Activated T-helper 2 cell treated with anti-CD3 and anti-CD28 coated beads, Interferon-gamma antibody, Interleukin-2, Interleukin-4, amounts not matched to agents 10 μg/mL and 5 μg/mL and 100 μg/mL, durations not matched to agents 14 hours and 24 hours and 36 hours (primary cell): ENCODE measurements around the gene DCAF6. TPM values are rescaled to one million over a fixed set of nuclear protein-coding genes. Genes with fewer than 3 reads are reported as not detected.

Experiments used
- DNase-seq: peaks from one replicate; pipeline ENCODE4 v3.0.0; 2021; ENCODE audit warnings: low spot score
- H3K27ac Mint-ChIP-seq: one replicate; pipeline ENCODE4 v1.8.0; 2021; ENCODE audit warnings: mixed read lengths
- H3K27me3 Mint-ChIP-seq: one replicate; pipeline ENCODE4 v1.8.0; 2021; ENCODE audit warnings: low read depth, mixed read lengths
- H3K36me3 Mint-ChIP-seq: one replicate; pipeline ENCODE4 v1.8.0; 2021; ENCODE audit warnings: low read depth, mixed read lengths
- H3K4me1 Mint-ChIP-seq: one replicate; pipeline ENCODE4 v1.8.0; 2021; ENCODE audit warnings: low read depth, mixed read lengths
- H3K4me3 Mint-ChIP-seq: one replicate; pipeline ENCODE4 v1.8.0; 2021; ENCODE audit warnings: low read depth, mild to moderate bottlenecking, moderate library complexity, mixed read lengths
- H3K9me3 Mint-ChIP-seq: one replicate; pipeline ENCODE4 v1.8.0; 2021; ENCODE audit warnings: mixed read lengths
- intact Hi-C: fragments of 100-400 bp; cut with micrococcal nuclease; formaldehyde crosslinking; loops from one replicate; pipeline ENCODE4 v1.15.1; 2023
- total RNA-seq: library from RNA; stranded (reverse); gene quantifications from 2 replicates; pipeline ENCODE4 v1.2.3, GENCODE V29; 2022

Gene DCAF6
- total RNA-seq, 1 donor from 2014 or later: 33.1 TPM

DNA sequence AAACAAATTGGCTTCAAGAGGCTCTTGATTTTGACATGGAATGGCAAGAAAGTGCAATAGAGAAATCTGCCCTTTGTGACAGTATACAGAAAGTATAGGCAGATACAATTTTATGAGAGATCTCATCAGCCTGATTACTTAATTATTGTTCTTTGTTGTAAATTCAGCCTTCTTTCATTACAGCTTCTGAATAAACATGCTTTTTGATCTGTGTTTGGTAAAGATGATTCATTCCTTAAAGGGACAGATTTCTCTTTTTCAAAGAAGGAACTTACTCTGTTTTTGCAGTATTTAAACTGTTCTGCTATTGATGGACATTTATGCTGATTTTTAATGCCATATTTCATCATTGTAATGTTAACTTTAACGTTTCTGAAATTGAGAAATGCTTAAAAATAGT is 14.1 kb downstream of the DCAF6 start:
- intact Hi-C loops: no loop called here
- Mint-ChIP-seq H3K36me3 (peaks cover 56% of the 10 kb centered on the region), H3K27ac (no peak overlapping the region), H3K4me1 (peaks cover 29% of the 10 kb centered on the region), H3K27me3 (no peaks in the 10 kb centered on the region), H3K4me3 (no peak overlapping the region), H3K9me3 (no peaks in the 10 kb centered on the region)
- DNase-seq: no peak

DNA sequence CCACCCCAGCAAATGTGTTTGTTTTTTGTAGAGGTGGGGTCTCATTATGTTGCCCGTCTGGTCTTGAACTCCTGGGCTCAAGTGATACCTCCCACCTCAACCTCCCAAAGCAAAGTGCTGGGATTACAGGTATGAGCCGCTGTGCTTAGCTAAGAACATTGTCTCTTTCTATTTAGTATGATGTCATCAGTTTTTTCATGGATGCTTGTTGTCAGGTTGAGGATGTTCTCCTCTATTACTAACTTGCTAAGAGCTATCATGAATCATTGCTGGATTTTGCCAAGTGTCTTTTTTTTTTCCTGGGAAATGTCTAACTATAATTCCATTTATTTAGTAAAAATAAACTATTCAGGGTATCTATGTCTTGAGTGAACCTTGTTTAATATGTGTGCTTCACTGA is 19.4 kb downstream of the DCAF6 start:
- H3K4me1 Mint-ChIP-seq: peaks cover 17% of the 10 kb centered on the region

DNA sequence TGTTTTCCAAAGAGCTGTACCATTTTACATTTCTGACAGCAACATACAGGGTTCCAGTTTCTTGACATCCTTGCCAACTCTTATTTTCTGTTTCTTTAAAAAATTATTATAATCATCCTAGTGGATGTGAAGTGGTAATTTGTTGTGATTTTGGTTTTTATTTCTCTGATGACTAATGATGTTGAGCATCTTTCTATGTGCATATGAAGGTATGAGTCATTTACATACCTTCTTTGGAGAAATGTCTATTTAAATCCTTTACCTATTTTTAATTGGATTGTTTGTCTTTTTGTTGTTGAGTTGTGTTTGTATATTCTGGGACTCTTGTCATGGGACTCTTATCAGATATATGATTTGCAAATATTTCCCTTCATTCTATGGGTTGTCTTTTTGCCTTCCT is 21.2 kb downstream of the DCAF6 start:
- Mint-ChIP-seq H3K4me1 (peaks cover 15% of the 10 kb centered on the region), H3K4me3 (no peak overlapping the region), H3K27ac (no peak overlapping the region), H3K9me3 (no peaks in the 10 kb centered on the region), H3K36me3 (peaks cover 42% of the 10 kb centered on the region), H3K27me3 (no peaks in the 10 kb centered on the region)
- DNase-seq: no peak
- intact Hi-C loops: no loop called here

More for the DNA sequence above, 19.4 kb downstream of the DCAF6 start:
- H3K4me3 Mint-ChIP-seq: no peak overlapping the region
- intact Hi-C loops: no loop called here
- no peaks in the 10 kb centered on the region for H3K27me3 Mint-ChIP-seq
- no peak overlapping the region for H3K27ac Mint-ChIP-seq
- H3K36me3 Mint-ChIP-seq: peaks cover 52% of the 10 kb centered on the region
- DNase-seq: no peak
- no peaks in the 10 kb centered on the region for H3K9me3 Mint-ChIP-seq

DNA sequence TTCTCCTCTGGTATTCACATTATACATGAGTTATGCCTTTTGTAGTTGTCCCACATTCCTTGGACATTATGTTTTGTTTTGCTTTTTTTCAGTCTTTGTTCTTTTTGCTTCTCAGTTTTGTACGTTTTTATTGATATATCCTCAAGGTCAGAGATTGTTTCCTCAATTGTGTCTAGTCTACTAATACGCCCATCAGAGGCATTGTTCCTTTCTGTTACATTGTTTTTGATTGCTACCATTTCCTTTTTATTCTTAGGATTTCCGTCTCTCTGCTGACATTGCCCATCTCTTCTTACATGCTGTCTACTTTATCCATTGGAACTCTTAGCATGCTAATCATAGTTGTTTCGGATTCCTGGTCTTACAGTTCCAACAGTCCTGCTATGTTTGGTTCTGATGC is 28.2 kb downstream of the DCAF6 start:
- DNase-seq: no peak
- no peak overlapping the region for H3K4me3 Mint-ChIP-seq
- peaks cover 6% of the 10 kb centered on the region for H3K4me1 Mint-ChIP-seq
- no peaks in the 10 kb centered on the region for H3K9me3 Mint-ChIP-seq
- no peak overlapping the region for H3K27ac Mint-ChIP-seq
- peaks cover 23% of the 10 kb centered on the region for H3K36me3 Mint-ChIP-seq
- H3K27me3 Mint-ChIP-seq: no peaks in the 10 kb centered on the region
- intact Hi-C loops: no loop called here

DNA sequence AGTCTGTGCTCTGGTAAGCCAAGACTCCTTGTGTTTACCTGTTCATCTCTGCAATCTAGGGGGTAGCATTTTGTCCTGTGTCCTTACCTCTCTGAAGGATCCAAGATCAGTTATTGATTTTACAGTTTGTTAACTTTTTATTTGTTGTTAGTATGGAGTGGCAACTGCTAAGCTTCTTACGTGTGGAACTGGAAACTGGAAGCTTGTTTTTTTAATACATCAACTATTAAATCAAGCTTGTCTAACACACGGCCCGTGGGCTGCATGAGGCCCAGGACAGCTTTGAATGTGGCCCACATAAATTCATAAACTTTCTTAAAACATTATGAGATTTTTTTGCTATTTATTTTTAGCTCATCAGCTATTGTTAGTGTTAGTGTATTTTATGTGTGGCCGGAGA is 29.6 kb downstream of the DCAF6 start:
- Mint-ChIP-seq H3K36me3 (peaks cover 23% of the 10 kb centered on the region), H3K4me3 (no peak overlapping the region), H3K27me3 (no peaks in the 10 kb centered on the region), H3K9me3 (no peaks in the 10 kb centered on the region), H3K4me1 (peaks cover 6% of the 10 kb centered on the region), H3K27ac (no peak overlapping the region)
- DNase-seq: no peak
- intact Hi-C loops: no loop called here

DNA sequence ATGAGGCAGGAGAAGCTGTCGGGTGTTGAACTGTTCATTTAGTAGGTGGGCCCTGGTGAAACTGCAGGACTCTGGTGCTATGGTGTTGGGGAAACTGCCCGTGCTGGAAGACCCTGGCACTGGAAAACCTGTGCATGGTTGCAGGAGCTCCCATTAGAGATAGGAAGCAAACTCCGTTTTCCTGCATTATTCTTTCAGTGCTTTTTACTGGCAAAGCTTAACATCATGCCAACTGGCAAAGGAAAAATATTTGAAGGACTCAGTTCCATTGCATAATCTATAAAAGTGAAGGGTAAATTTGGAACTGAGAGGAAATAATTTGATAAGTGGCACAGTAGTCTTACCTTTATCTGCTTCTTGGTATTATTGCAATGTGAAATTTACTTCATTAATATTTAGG is 32.1 kb downstream of the DCAF6 start:
- intact Hi-C loops: no loop called here
- no peak overlapping the region for H3K4me3 Mint-ChIP-seq
- no peak for DNase-seq
- H3K27me3 Mint-ChIP-seq: no peaks in the 10 kb centered on the region
- no peak overlapping the region for H3K27ac Mint-ChIP-seq
- H3K9me3 Mint-ChIP-seq: no peaks in the 10 kb centered on the region
- H3K36me3 Mint-ChIP-seq: peaks cover 23% of the 10 kb centered on the region
- H3K4me1 Mint-ChIP-seq: peaks cover 4% of the 10 kb centered on the region

DNA sequence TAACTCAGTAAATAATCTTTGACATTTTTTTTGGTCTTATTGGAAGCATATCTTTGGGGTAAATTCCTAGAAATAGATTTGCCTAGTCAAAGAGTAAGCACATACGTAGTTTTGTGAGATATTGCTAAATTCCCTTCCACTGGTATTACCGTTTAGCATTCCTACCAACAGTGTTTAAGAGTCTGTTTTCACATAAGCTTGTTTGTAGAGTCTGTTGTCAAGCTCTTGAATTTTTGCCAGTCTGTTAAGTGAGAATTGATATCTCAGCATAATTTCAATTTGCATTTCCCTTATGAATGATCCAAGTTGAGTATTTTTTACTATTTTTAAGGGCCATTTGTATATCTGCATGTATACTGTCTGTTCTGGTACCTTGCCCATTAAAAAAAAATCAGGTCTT is 37.3 kb downstream of the DCAF6 start:
- H3K27me3 Mint-ChIP-seq: no peaks in the 10 kb centered on the region
- peaks cover 43% of the 10 kb centered on the region for H3K36me3 Mint-ChIP-seq
- no peak overlapping the region for H3K4me3 Mint-ChIP-seq
- intact Hi-C loops: no loop called here
- no peak overlapping the region for H3K27ac Mint-ChIP-seq
- H3K4me1 Mint-ChIP-seq: peaks cover 2% of the 10 kb centered on the region
- no peak for DNase-seq
- peaks cover 9% of the 10 kb centered on the region for H3K9me3 Mint-ChIP-seq

DNA sequence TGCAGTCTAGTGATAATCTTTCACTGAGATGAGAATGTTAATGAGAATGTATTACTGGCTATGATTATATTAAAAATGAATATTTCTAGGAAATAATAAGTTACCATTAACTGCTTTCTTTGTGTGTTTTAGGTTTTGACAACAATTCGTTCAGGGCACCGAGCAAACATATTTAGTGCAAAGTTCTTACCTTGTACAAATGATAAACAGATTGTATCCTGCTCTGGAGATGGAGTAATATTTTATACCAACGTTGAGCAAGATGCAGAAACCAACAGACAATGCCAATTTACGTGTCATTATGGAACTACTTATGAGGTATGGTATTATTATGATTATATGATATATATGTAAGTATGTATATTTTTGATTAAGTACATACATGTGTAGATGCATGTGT is 38.2 kb downstream of the DCAF6 start:
- peaks cover 50% of the 10 kb centered on the region for H3K36me3 Mint-ChIP-seq
- DNase-seq: no peak
- no peak overlapping the region for H3K27ac Mint-ChIP-seq
- peaks cover 2% of the 10 kb centered on the region for H3K4me1 Mint-ChIP-seq
- intact Hi-C loops: no loop called here
- H3K27me3 Mint-ChIP-seq: no peaks in the 10 kb centered on the region
- peaks cover 9% of the 10 kb centered on the region for H3K9me3 Mint-ChIP-seq
- no peak overlapping the region for H3K4me3 Mint-ChIP-seq

DNA sequence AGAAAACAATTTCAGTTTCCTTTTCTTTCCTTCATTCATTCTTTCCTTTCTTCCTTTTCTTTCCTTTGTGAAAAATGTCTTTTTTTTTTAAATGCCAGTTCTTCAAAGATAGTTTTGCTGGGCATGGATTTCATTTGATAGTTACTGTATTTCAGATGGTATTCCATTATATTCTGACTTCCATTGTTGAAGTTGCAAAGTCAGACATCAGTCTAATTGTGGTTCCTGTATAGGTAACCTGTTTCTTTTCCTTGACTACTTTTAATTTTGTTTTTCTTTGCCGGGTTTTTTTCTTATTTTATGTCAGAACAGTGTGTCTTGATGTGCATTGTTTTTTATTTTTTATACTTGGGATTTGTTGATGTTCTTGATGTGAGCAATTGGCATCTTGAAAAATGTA is 40.8 kb downstream of the DCAF6 start:
- Mint-ChIP-seq H3K27ac (no peak overlapping the region), H3K4me3 (no peak overlapping the region), H3K36me3 (peaks cover 60% of the 10 kb centered on the region), H3K27me3 (no peaks in the 10 kb centered on the region), H3K9me3 (peaks cover 9% of the 10 kb centered on the region), H3K4me1 (peaks cover 5% of the 10 kb centered on the region)
- DNase-seq: no peak
- intact Hi-C loops: no loop called here

DNA sequence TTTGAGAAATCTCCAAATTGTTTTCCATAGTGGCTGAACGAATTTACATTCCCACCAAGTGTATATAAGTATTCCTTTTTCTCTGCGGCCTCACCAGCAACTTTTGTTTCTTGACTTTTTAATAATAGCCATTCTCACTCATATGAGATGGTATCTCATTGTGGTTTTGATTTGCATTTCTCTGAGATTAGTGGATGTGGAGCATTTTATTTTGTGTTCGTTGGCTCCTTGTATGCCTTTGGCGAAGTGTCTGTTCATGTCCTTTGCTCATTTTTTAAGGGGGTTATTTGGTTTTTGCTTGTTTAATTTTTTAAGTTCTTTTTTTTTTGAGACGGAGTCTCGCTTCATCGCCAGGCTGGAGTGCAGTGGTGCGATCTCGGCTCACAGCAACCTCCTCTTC is 45.5 kb downstream of the DCAF6 start:
- Mint-ChIP-seq H3K27me3 (no peaks in the 10 kb centered on the region), H3K4me1 (peaks cover 12% of the 10 kb centered on the region), H3K9me3 (peaks cover 9% of the 10 kb centered on the region), H3K4me3 (no peak overlapping the region), H3K27ac (no peak overlapping the region), H3K36me3 (peaks cover 56% of the 10 kb centered on the region)
- no peak for DNase-seq
- intact Hi-C loops: loop anchor here (10.0 kb wide), 1 partner anchor 47 kb away; the partner anchor contains the start of genes DCAF6 and MPC2

DNA sequence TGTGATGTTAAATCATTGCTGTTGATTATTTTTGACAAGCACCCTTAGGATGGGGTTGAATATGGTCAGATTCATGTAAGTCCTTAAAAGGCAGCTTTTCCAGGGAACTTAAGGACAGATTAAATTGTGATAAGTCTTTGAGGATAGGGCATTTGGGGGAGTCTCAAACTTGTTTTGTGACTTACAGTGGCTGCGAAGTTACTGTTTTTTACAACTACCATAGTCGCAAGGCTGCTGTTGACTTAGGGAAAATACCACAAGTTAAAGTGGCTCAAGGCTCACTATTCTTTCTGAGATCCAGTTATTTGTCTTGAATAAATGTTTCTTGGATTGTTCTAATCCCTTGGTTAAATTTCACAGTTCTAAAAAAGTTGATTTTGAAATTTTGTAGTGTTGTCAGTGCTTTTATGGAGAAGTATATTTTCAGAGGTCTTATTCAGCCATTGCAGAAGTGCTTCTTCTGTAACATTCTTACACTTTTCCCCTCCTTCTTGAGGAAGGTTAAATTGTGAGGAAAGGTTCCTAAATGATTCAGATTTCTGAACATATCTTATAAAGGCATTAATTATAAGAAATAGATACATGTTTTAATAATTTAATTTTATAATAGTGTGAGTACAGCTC is 47.4 kb downstream of the DCAF6 start:
- intact Hi-C loops: loop anchor here (10.0 kb wide), 1 partner anchor 49 kb away; the partner anchor contains the start of genes DCAF6 and MPC2
- no peak for DNase-seq
- no peaks in the 10 kb centered on the region for H3K9me3 Mint-ChIP-seq
- no peak overlapping the region for H3K4me3 Mint-ChIP-seq
- H3K27me3 Mint-ChIP-seq: no peaks in the 10 kb centered on the region
- peaks cover 13% of the 10 kb centered on the region for H3K4me1 Mint-ChIP-seq
- H3K36me3 Mint-ChIP-seq: peaks cover 42% of the 10 kb centered on the region
- H3K27ac Mint-ChIP-seq: no peak overlapping the region

DNA sequence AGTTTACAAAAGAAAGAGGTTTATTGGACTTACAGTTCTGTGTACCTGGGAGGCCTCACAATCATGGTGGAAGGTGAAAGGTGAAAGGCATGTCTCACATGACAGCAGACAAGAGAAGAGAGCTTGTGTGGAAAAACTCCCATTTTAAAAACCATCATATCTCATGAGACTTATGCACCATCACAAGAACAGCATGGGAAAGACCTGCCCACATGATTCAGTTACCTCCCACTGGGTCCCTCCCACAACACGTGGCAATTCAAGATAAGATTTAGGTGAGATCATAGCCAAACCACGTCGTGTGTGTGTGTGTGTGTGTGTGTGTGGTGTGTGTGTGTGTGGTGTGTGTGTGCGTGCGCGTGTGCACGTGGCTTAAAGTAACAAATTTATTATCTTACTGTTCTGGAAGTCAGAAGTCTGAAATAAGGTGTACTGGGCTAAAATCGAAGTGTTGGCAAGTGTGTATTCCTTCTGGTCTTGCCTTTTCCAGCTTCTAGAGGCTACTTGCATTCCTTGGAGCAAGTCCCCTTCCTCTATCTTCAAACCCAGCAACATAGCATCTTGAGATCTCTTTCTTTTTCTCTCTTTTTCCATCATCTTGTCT is 48.5 kb downstream of the DCAF6 start:
- Mint-ChIP-seq H3K4me3 (no peak overlapping the region), H3K4me1 (peaks cover 13% of the 10 kb centered on the region), H3K9me3 (no peaks in the 10 kb centered on the region)

DNA sequence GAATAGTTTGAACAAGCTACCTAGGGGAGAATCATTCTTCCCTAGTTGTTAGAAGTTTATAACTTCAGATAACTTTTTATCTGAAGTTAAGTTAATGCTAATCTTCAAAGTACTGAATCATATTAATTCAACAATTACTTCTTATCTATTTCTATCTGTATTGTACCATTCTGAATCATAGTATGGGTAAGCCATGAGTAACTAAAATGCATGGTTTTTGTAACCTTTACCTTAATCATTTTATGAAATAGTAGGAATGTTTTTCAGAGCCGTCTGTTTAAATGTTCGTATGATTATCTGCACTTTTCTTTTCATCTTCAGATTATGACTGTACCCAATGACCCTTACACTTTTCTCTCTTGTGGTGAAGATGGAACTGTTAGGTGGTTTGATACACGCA is 50.7 kb downstream of the DCAF6 start:
- Mint-ChIP-seq H3K27ac (no peak overlapping the region), H3K4me1 (peaks cover 9% of the 10 kb centered on the region), H3K4me3 (no peak overlapping the region), H3K36me3 (peaks cover 32% of the 10 kb centered on the region), H3K27me3 (no peaks in the 10 kb centered on the region), H3K9me3 (no peaks in the 10 kb centered on the region)
- no peak for DNase-seq
- intact Hi-C loops: loop anchor here (10.0 kb wide), 1 partner anchor 52 kb away; the partner anchor contains the start of genes DCAF6 and MPC2

More for the DNA sequence above, 48.5 kb downstream of the DCAF6 start:
- DNase-seq: no peak
- intact Hi-C loops: loop anchor here (10.0 kb wide), 1 partner anchor 50 kb away; the partner anchor contains the start of genes DCAF6 and MPC2
- Mint-ChIP-seq H3K27ac (no peak overlapping the region), H3K36me3 (peaks cover 36% of the 10 kb centered on the region), H3K27me3 (no peaks in the 10 kb centered on the region)
